Measurements from ENCODE around the gene TIMP2. TPM values are rescaled to one million over a fixed set of nuclear protein-coding genes. Genes with fewer than 3 reads are reported as not detected.
"Not testable (repeated sequence)": the region's sequence is repeated elsewhere in the genome, so short reads cannot be mapped to it uniquely, and the experiment has no call there.

The TIMP2 gene
- total RNA-seq, 3 donors from 2014 or later, result 0.63 to 1.0 (median 0.81) TPM

DNA sequence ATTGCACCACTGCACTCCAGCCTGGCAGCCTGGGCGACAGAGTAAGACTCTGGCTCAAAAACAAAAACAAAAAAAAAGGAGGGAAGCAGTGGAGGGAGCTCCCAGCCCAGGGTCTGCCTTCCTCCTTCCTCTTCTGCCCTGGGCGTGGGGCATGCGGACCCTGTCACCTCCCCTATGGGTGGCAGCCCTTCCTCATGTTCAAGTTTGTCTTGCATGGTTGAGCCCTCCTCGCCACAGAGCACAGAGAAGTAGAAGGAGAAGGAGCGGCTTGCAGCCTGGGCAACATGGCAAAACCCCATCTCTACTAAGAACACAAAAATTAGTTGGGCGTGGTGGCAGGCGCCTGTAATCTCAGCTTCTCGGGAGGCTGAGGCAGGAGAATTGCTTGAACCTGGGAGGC, 21.4 kb upstream of the TIMP2 start:
- H3K9me3 Mint-ChIP-seq, result peaks cover 17% of the 10 kb centered on the region
- ATAC-seq (no peak), DNase-seq (no peak)
- peaks cover 9% of the 10 kb centered on the region for H3K27me3 Mint-ChIP-seq (ENCODE audit: low read depth)
- no peaks in the 10 kb centered on the region for H3K36me3 Mint-ChIP-seq (ENCODE audit: insufficient read depth)
- H3K4me3 Mint-ChIP-seq, result no peak overlapping the region
- no peaks in the 10 kb centered on the region for H3K4me1 Mint-ChIP-seq (ENCODE audit: low read depth)

DNA sequence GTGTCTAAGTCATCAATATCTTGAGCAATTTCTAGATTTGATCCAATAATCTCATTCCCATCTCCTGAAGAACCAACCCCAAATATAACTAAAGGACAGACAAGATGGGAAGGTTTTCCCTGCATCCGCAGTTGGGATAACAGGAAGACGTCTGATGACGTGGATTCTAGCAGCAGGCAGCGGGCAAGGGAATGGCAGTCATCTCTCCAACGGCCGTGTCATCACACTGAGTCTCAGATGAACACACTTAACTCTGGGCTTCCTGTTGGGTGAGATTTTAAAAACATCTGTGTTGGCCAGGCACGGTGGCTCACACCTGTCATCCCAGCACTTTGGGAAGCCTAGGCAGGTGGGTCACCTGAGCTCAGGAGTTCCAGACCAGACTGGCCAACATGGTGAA, 20.9 kb upstream of the TIMP2 start:
- no peaks in the 10 kb centered on the region for H3K36me3 Mint-ChIP-seq (ENCODE audit: insufficient read depth)
- H3K9me3 Mint-ChIP-seq, result peaks cover 14% of the 10 kb centered on the region
- no peak overlapping the region for H3K4me3 Mint-ChIP-seq
- no peak for DNase-seq
- no peaks in the 10 kb centered on the region for H3K4me1 Mint-ChIP-seq (ENCODE audit: low read depth)
- no peak for ATAC-seq
- peaks cover 9% of the 10 kb centered on the region for H3K27me3 Mint-ChIP-seq (ENCODE audit: low read depth)

DNA sequence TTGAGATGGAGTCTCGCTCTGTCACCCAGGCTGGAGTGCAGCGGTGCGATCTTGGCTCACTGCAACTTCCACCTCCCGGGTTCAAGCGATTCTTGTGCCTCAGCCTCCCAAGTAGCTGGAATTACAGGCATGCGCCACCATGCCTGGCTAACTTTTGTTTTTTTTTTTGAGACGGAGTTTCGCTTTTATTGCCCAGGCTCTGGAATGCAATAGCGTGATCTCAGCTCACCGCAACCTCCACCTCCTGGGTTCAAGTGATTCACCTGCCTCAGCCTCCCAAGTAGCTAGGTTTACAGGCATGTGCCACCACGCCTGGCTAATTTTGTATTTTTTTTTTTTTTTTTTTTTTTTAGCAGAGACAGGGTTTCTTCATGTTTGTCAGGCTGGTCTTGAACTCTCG, 20.3 kb upstream of the TIMP2 start:
- not testable (repeated sequence) for H3K27me3 Mint-ChIP-seq (ENCODE audit: low read depth); H3K9me3 Mint-ChIP-seq; H3K36me3 Mint-ChIP-seq (ENCODE audit: insufficient read depth); H3K4me1 Mint-ChIP-seq (ENCODE audit: low read depth); ATAC-seq; H3K4me3 Mint-ChIP-seq; DNase-seq

DNA sequence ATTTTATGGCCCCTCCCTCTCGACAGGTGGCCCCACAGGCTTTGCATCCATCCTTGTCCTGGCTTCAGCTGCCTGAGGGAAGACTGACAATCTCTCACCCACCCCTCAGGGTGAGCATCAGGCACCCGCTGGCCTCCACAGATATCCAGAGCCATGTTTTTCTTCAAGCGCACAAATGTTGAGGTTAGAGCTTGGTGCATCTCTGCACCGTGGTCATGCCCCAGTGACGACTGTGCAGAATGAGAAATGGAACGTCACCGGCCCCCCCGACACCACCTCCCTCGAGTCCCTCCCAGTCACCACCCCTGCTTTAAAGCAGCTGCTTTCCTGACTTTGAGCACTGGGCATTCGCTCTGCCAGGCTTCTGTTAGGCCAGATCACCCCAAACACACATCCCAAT, 19.8 kb upstream of the TIMP2 start:
- Mint-ChIP-seq H3K4me1 (ENCODE audit: low read depth) (no peaks in the 10 kb centered on the region), H3K4me3 (no peak overlapping the region), H3K9me3 (peaks cover 2% of the 10 kb centered on the region), H3K27me3 (ENCODE audit: low read depth) (peaks cover 9% of the 10 kb centered on the region), H3K36me3 (ENCODE audit: insufficient read depth) (no peaks in the 10 kb centered on the region)
- DNase-seq, result no peak
- ATAC-seq, result no peak

DNA sequence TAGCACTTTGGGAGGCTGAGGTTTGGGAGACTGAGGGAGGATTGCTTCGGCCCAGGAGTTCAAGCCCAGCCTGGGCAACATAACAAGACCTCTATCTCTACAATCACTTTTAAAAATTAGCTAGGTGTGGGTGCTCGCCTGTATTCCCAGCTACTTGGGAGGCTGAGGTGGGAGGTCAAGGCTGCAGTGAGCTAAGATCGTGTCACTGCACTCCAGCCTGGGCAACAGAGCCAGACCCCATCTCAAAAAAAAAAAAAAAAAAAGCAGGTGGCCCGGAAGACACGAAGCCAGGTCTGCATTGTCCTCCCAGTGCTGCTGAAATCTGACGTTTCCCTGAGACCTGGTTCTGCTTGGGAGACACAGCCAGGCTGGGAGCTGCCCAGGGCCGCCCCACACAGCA, 18.8 kb upstream of the TIMP2 start:
- no peaks in the 10 kb centered on the region for H3K4me1 Mint-ChIP-seq (ENCODE audit: low read depth)
- ATAC-seq, result no peak
- DNase-seq, result no peak
- no peaks in the 10 kb centered on the region for H3K36me3 Mint-ChIP-seq (ENCODE audit: insufficient read depth)
- H3K9me3 Mint-ChIP-seq, result no peaks in the 10 kb centered on the region
- peaks cover 9% of the 10 kb centered on the region for H3K27me3 Mint-ChIP-seq (ENCODE audit: low read depth)
- H3K4me3 Mint-ChIP-seq, result no peak overlapping the region

DNA sequence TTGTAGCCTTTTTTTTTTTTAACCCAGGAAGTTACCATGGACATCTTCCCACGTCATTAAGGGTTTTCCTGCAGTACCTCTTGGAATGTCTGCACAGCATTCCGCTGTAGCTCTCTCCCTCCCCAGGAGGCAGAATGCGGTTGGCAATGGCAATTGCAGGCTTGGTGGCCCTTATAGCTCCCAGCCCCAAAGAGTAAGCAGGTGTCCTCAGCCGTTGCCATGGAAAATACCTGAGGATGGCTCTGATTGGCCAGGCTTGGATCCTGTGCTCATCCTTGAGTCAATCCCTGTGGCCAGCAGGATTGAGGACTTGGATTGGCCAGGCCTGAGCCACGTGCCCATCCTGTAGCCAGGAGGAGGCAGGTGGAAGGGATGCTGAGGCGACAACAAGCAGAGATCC, 15.5 kb upstream of the TIMP2 start:
- H3K4me1 Mint-ChIP-seq (ENCODE audit: low read depth), result no peaks in the 10 kb centered on the region
- no peak for DNase-seq

DNA sequence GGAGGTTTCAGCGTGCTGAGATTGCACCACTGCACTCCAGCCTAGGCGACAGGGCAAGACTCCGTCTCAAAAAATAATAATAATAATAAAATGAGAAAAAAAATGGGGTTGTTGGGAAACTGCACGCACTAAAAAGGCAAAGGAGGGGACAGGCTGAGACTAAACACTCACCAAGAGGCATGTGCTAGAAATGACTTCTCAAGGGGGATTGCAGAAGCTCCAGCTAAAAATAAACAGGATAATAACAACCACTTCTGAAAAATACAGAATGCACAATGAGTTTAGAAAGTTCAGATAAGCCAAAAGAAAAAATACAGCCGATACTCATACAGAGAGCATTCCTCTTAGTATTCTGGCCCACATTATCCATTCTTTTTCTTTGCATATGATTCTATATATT, 15.1 kb upstream of the TIMP2 start:
- no peak for ATAC-seq
- no peaks in the 10 kb centered on the region for H3K36me3 Mint-ChIP-seq (ENCODE audit: insufficient read depth)
- H3K9me3 Mint-ChIP-seq, result no peaks in the 10 kb centered on the region
- no peaks in the 10 kb centered on the region for H3K4me1 Mint-ChIP-seq (ENCODE audit: low read depth)
- peaks cover 9% of the 10 kb centered on the region for H3K27me3 Mint-ChIP-seq (ENCODE audit: low read depth)
- H3K4me3 Mint-ChIP-seq, result no peak overlapping the region
- DNase-seq, result no peak

More for the DNA sequence above, 15.5 kb upstream of the TIMP2 start:
- H3K27me3 Mint-ChIP-seq (ENCODE audit: low read depth), result peaks cover 9% of the 10 kb centered on the region
- H3K36me3 Mint-ChIP-seq (ENCODE audit: insufficient read depth), result no peaks in the 10 kb centered on the region
- H3K9me3 Mint-ChIP-seq, result no peaks in the 10 kb centered on the region
- ATAC-seq, result no peak
- H3K4me3 Mint-ChIP-seq, result no peak overlapping the region

DNA sequence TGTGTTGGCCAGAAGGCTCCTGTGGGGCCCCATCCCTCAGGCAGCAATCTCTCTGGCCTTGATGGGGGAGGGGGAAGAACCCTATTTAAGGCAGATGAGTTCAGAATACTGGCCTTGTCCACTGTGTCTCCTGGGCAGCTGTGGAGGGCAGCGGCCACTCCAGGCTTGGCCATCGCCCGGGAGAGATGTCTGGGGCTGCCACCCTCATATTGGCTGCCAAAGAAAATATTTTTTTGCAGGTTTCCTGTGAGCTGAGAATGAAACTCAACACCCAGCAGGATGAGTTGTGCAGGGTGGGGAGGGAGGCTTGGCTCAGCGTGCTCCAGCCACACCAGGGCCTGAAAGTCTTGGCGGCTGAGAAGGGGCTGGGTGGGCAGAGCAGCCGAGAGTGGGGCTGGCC, 14.4 kb upstream of the TIMP2 start:
- no peak for DNase-seq
- Mint-ChIP-seq H3K4me1 (ENCODE audit: low read depth) (no peaks in the 10 kb centered on the region), H3K9me3 (no peaks in the 10 kb centered on the region), H3K27me3 (ENCODE audit: low read depth) (peaks cover 6% of the 10 kb centered on the region), H3K4me3 (no peak overlapping the region), H3K36me3 (ENCODE audit: insufficient read depth) (no peaks in the 10 kb centered on the region)
- no peak for ATAC-seq

DNA sequence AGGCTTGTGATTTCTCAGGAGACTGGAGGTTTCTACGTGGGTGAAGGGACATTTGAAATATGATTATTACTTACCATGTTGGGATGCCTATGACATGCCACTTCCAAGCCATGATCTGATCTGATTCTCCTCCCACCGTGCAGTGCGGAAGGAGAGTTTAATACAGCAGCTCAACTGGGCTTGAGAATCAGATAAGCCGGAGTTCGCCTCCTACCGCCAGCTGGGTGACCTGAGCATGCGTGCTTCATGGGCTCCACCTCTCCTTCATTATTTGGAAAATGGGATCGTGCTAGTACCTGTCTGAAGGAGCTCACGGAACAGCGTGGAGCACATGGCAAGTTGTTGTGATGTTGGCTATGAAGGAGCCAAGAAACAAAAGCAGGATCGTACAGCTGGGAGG, 12.4 kb upstream of the TIMP2 start:
- Mint-ChIP-seq H3K36me3 (ENCODE audit: insufficient read depth) (no peaks in the 10 kb centered on the region), H3K9me3 (no peaks in the 10 kb centered on the region), H3K4me1 (ENCODE audit: low read depth) (peaks cover 11% of the 10 kb centered on the region), H3K4me3 (no peak overlapping the region), H3K27me3 (ENCODE audit: low read depth) (peaks cover 2% of the 10 kb centered on the region)
- no peak for DNase-seq
- ATAC-seq, result no peak

DNA sequence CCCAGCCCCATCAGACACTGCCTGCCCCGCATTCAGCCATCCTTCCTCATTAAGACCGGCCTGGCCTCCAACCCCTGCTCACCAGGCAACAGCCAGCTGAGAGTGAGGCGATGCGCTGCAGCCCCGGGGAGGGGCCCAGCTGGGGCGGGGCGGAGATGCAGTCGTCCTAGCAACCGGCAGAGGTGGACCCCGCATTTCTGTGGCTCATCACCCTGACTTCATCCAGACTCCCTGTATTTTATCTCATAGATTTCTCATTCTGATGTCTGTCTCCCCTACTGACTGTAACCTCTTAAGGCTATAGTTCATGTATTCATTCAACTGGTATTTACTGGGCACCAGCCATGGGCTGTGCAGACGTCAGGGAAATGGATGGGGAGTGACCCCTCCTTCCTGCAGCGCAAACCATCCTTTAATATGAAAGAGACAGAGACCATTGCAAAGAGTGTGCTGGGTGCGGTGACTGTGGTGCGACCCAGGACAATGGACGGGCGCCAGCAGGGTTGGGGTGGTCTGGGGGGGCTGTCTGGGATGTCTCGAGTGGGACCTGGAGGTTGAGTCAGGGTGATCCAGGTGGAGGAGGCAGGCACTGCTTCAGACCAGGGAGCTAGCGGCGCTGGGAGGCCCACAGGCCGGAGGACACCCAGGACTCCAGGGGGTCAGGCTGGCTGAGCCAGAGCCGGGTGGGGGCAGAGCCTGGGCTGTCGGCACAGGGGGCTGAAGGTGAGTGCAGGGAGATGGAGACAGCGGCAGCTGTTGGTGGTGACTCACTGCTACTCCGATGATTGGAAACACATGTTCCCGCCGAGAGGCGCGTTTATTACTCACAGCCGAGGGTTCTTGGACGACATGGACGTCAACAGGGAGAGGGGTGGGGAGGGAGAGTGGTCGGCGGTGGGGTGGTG, 10.5 kb upstream of the TIMP2 start:
- DNase-seq (no peak), ATAC-seq (no peak)
- H3K27me3 Mint-ChIP-seq (ENCODE audit: low read depth), result peaks cover 2% of the 10 kb centered on the region
- H3K4me1 Mint-ChIP-seq (ENCODE audit: low read depth), result peaks cover 11% of the 10 kb centered on the region
- H3K4me3 Mint-ChIP-seq, result no peak overlapping the region
- no peaks in the 10 kb centered on the region for H3K36me3 Mint-ChIP-seq (ENCODE audit: insufficient read depth)
- no peaks in the 10 kb centered on the region for H3K9me3 Mint-ChIP-seq

DNA sequence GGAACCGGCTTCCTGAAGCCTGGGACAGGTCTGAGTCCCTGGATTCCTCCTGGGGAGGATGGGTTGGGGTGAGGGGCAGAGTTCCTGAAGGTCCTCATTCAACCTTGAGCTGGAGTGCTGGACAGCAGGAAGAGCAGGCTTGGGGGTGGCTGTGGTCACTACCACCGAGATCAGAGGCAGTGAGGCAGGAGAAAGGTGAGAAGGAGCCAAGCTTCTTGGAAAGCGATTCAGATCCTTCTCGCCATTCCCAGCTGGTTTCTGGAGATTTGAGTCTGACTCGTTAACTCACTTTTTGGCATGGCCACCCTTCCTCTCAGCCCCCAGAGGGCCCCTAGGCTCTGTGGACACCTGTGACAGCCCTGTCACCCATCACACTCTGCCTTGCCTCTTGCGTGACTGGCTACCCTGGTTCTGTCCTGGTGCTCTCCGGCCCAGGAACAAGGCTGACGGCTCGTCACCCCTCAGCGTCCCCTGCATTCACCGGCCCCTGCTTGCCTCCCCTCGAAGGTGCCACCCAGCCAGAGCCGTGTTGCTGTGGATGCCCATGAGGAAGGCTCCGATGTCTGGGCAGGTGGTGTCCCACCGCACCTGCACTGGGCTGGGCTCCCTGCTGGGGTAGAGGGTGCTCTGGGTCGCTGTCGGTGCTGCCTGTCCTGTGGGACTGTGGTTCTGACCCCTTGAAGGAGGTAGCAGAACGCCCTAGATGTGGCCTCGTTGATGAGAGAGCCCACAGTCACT, 9.7 kb upstream of the TIMP2 start:
- Mint-ChIP-seq H3K36me3 (ENCODE audit: insufficient read depth) (no peaks in the 10 kb centered on the region), H3K9me3 (no peaks in the 10 kb centered on the region), H3K4me3 (no peak overlapping the region), H3K4me1 (ENCODE audit: low read depth) (peaks cover 11% of the 10 kb centered on the region), H3K27me3 (ENCODE audit: low read depth) (peaks cover 2% of the 10 kb centered on the region)
- DNase-seq, result no peak
- ATAC-seq, result no peak

DNA sequence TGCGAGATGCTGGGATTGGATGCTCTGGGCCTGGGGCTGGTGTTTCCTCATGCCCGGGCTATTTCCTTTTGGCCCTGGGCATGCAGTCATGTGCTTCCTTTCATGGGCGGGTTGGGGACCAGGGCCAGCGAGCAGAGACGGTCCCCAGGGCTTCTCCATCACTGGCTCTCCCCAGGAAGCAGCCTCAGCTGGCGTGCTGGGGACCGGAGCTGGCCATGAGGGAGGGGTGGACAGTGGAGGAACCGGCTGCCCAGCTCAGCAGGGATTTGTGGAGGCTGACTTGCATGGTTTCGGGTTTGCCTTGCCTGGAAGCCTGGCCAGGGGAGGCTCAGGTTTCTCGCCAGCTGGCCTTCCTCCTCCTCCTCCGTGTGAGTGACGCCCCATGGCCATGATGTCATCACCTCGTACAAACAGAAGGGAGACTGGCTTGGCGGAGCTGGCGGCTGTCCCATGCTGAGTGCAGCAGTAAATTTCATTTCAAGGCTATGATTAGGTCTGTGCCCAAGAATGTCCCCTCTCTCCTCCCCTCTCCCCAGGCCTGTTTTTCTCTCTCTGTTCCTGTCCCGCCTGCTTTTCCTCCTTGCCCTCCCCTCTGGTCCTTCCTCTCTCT, 8.9 kb upstream of the TIMP2 start:
- Mint-ChIP-seq H3K4me3 (no peak overlapping the region), H3K9me3 (no peaks in the 10 kb centered on the region), H3K4me1 (ENCODE audit: low read depth) (peaks cover 11% of the 10 kb centered on the region), H3K27me3 (ENCODE audit: low read depth) (peaks cover 3% of the 10 kb centered on the region), H3K36me3 (ENCODE audit: insufficient read depth) (no peaks in the 10 kb centered on the region)
- DNase-seq, result no peak
- no peak for ATAC-seq

DNA sequence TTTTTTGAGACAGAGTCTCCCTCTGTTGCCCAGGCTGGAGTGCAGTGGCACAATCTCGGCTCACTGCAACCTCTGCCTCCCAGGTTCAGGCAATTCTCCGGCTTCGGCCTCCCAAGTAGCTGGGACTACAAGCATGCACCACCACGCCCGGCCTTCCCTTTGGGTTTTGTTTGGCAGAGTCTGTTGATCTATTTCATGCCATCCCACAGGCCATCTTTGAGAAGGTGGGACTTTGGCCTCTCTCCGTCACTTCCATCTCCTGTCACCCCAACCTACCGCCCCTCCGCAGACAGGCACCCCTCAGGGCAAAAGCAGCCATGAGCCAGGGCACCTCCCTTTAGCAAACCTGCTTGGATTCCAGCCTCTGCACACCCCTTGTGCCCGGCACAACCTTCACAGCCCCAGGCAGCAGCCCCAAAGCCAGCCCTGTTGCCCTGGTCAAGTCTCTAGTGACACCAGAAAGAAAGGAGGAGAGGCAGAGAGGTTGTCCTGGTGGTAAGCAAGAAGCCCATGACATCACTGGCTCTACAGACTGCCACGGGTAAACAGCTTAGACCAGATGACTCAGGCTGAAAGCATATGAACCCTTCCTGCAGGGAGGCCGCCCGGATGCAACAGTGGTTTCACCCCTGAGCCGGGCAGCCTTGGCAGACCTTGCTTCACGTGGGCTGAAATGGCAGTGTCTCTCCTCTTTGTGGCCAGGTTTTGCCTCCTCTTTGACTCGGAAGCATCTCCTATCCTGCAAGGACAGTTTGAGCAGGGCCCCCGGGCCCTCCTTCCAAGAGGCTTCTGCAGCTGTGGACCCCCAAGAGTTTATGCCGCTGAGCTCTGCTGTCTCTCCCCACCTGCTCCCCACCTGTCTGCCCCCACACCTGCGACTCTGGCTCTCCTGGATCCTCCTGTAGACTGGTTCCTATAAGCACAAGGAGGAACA, 8.1 kb upstream of the TIMP2 start:
- DNase-seq (no peak), ATAC-seq (peak; percentile 93 to 94)
- Mint-ChIP-seq H3K4me1 (ENCODE audit: low read depth) (peaks cover 11% of the 10 kb centered on the region), H3K9me3 (no peaks in the 10 kb centered on the region), H3K4me3 (no peak overlapping the region), H3K36me3 (ENCODE audit: insufficient read depth) (no peaks in the 10 kb centered on the region), H3K27me3 (ENCODE audit: low read depth) (peaks cover 4% of the 10 kb centered on the region)

All from activated T-cell treated with anti-CD3 and anti-CD28 coated beads, Interleukin-2, amount 50 U/mL, for 4 hours (primary cell).